Panc1 (cell line): ENCODE results near the gene NCAPH2. TPM values are rescaled to one million over a fixed set of nuclear protein-coding genes. Genes with fewer than 3 reads are reported as not detected.

Source experiments
- ATAC-seq: fragments of 200-7000 bp; cut with Tn5 transposase; 2 replicates; pipeline ENCODE4 v1.9.1; 2020; ENCODE audit warnings: mild to moderate bottlenecking, moderate library complexity
- BruUV-seq: library from RNA; stranded (reverse); fragments of 400-500 nt; replicated peaks from 2 replicates; lab custom pipeline; 2021; lab: Mats Ljungman, UMichigan
- CTCF ChIA-PET: fragments of 300-600 bp; sonication (Branson Sonifier 250); formaldehyde crosslinking; loops from one replicate; lab custom pipeline; 2022; ENCODE audit warnings: antibody characterized with exemption; lab: Charles Lee
- POLR2A ChIA-PET: fragments of 300-600 bp; sonication (Branson Sonifier 250); formaldehyde crosslinking; loops from one replicate; lab custom pipeline; 2022; ENCODE audit warnings: antibody characterized with exemption; lab: Charles Lee
- DNase-seq: peaks from one replicate; pipeline ENCODE4 v3.0.0-alpha.2; 2010; ENCODE audit warnings: low read depth, low spot score
- H3K27ac ChIP-seq: 2 replicates; pipeline ENCODE4 v1.5.1; 2011; ENCODE audit warnings: mild to moderate bottlenecking, low read length, inconsistent platforms
- H3K27me3 ChIP-seq: fragments of 200-500 bp; sonication (Bioruptor generic); 2 replicates; pipeline ENCODE4 v1.6.0; 2014; ENCODE audit warnings: low read length, inconsistent platforms; ENCODE audit not compliant: control insufficient read depth, insufficient read depth
- H3K36me3 ChIP-seq: fragments of 200-500 bp; sonication (Bioruptor generic); 2 replicates; pipeline ENCODE4 v1.5.1; 2014; ENCODE audit warnings: inconsistent platforms, mild to moderate bottlenecking, low read length, moderate library complexity; ENCODE audit not compliant: control insufficient read depth, insufficient read depth
- H3K4me1 ChIP-seq: 2 replicates; pipeline ENCODE4 v1.5.1; 2011; ENCODE audit warnings: inconsistent platforms, mild to moderate bottlenecking, low read length, moderate library complexity; ENCODE audit not compliant: control insufficient read depth, insufficient read depth
- H3K4me3 ChIP-seq, 2 experiments: 2 replicates each; pipeline ENCODE4 v1.5.1; 2011 to 2012; ENCODE audit warnings: low read depth in 2 of 2, low read length in 2 of 2, mild to moderate bottlenecking in 2 of 2, inconsistent platforms in 1 of 2, moderate library complexity in 1 of 2
- H3K9me3 ChIP-seq: fragments of 200-500 bp; sonication (Bioruptor generic); 2 replicates; pipeline ENCODE4 v1.5.1; 2014; ENCODE audit warnings: low read depth, mild to moderate bottlenecking, inconsistent platforms, low read length, moderate library complexity; ENCODE audit not compliant: control insufficient read depth, insufficient read depth
- POLR2AphosphoS5 ChIP-seq: IDR thresholded peaks from 2 replicates; pipeline ENCODE4 v1.6.1; 2012; ENCODE audit warnings: mild to moderate bottlenecking, low read depth, low read length, moderate library complexity
- REST ChIP-seq, 2 experiments: IDR thresholded peaks; 2 replicates each; pipeline ENCODE4 v1.6.1; 2011 to 2012; ENCODE audit warnings: low read depth in 2 of 2, control low read depth in 1 of 2, low read length in 1 of 2, mild to moderate bottlenecking in 1 of 2, moderate library complexity in 1 of 2; ENCODE audit not compliant: insufficient read depth in 1 of 2
- SIN3A ChIP-seq: IDR thresholded peaks from 2 replicates; pipeline ENCODE4 v1.6.1; 2012; ENCODE audit warnings: low read depth, mild to moderate bottlenecking, low read length, moderate library complexity, borderline replicate concordance; ENCODE audit not compliant: insufficient read depth
- TCF7L2 ChIP-seq: IDR thresholded peaks from 2 replicates; pipeline ENCODE4 v1.6.1; 2011; ENCODE audit warnings: mild to moderate bottlenecking, low read depth, low read length, inconsistent platforms
- in situ Hi-C: cut with HindIII; loops from 2 replicates; pipeline ENCODE4 v1.10.0; 2016; ENCODE audit warnings: low sequenced_read_pairs, low pct_unique_long_range_greater_than_20kb
- intact Hi-C: fragments of 100-400 bp; cut with micrococcal nuclease; formaldehyde crosslinking; loops from one replicate; pipeline ENCODE4 v1.10.0; 2022; ENCODE audit not compliant: unreplicated experiment
- total RNA-seq: library from RNA; stranded (reverse); gene quantifications from one replicate; pipeline ENCODE4 v1.2.1, GENCODE V29; 2021; ENCODE audit not compliant: unreplicated experiment
- TF ChIP-seq, protein P1 (sequence below): fragments of 450-650 bp; IDR thresholded peaks from 2 replicates; pipeline ENCODE4 v1.5.1; 2017; ENCODE audit warnings: mild to moderate bottlenecking

NCAPH2 gene
- total RNA-seq, 1 experiment from 2014 or later, result 55.6 TPM

DNA sequence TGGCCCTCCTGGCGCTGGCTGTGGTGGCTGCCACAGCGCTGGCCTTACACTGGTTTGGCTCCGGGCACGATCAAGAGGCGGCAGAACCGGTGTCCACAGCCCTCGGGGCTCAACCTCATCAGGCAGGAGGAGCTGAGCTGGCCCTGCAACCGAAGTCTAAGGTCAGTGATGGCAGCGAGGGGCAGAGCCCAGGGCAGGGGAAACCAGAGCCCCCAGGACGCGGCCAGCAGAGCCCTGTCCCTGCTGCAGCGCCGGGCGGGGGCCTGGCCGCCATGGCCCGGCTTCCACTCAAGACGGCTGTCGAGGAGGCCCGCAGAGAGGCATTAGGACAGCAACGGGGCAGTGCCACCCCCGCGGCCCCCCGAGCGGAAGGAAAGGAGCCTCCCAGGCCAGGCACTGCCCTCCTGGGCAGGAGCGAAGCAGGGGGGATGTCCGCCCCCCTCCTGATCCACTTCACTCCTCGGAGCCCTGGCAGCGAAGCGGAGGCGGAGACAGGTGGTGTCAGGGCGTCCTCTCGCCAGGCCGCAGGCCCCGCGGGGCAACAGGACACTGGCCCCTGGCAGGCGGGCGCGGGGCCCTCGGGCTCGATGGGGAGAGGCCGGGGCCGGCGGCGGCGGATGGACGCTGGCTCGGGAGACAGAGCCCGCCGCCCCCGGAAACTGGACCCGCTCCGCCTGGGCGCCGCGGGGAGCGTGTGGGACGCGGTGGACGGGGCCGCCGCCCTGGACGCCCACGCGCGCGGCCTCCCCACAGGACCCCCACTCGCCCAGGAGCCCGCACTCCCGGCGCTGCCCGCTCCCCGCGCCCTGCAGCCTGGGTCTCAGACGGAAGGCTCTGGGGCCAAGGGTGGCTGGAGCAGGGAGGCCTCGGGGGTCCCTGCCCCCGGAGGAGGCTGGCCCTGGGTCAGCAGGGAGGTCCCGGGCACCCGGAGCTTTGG lies 38.6 kb downstream of the NCAPH2 start:
- POLR2A ChIA-PET, result no interaction called here
- H3K27me3 ChIP-seq, result no peaks in the 10 kb centered on the region
- peak overlapping the region; percentile 68; the same call in 1 of the 2 replicates for H3K27ac ChIP-seq
- TF ChIP-seq, protein P1, sequence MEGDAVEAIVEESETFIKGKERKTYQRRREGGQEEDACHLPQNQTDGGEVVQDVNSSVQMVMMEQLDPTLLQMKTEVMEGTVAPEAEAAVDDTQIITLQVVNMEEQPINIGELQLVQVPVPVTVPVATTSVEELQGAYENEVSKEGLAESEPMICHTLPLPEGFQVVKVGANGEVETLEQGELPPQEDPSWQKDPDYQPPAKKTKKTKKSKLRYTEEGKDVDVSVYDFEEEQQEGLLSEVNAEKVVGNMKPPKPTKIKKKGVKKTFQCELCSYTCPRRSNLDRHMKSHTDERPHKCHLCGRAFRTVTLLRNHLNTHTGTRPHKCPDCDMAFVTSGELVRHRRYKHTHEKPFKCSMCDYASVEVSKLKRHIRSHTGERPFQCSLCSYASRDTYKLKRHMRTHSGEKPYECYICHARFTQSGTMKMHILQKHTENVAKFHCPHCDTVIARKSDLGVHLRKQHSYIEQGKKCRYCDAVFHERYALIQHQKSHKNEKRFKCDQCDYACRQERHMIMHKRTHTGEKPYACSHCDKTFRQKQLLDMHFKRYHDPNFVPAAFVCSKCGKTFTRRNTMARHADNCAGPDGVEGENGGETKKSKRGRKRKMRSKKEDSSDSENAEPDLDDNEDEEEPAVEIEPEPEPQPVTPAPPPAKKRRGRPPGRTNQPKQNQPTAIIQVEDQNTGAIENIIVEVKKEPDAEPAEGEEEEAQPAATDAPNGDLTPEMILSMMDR, result no peak
- TF ChIP-seq POLR2AphosphoS5, result no peak
- no peak for TF ChIP-seq REST (IDR thresholded peaks at IDR 0.05; ENCODE audit: insufficient read depth in 1 of 2, low read depth in 2 of 2, low read length in 1 of 2)
- TF ChIP-seq SIN3A, result no peak
- TF ChIP-seq TCF7L2, result no peak
- intact Hi-C loops, result no loop called here
- in situ Hi-C loops, result no loop called here
- DNase-seq (no peak), ATAC-seq (no peak)
- no peaks in the 10 kb centered on the region for H3K9me3 ChIP-seq
- no peaks in the 10 kb centered on the region for H3K36me3 ChIP-seq
- H3K4me3 ChIP-seq, result no peak overlapping the region
- CTCF ChIA-PET, result no interaction called here
- peaks cover 14% of the 10 kb centered on the region for H3K4me1 ChIP-seq
- no TSS peak for BruUV-seq

- Histone ChIP-seq H3K9me3 (no peaks in the 10 kb centered on the region), H3K36me3 (no peaks in the 10 kb centered on the region), H3K4me3 (no peak overlapping the region), H3K27ac (no peak overlapping the region), H3K27me3 (no peaks in the 10 kb centered on the region), H3K4me1 (peaks cover 14% of the 10 kb centered on the region)
- no TSS peak for BruUV-seq
- CTCF ChIA-PET, result no interaction called here
- TF ChIP-seq, protein P1, result no peak
- no peak for TF ChIP-seq TCF7L2
- intact Hi-C loops (no loop called here), in situ Hi-C loops (no loop called here)
- POLR2A ChIA-PET, result no interaction called here
- DNase-seq, result no peak
- no peak for ATAC-seq
Observed at GRCh38 chr22:50547263-50547985, 39.4 kb downstream of the NCAPH2 start.
